GM21381 (cell line): ENCODE results near the gene NAA15.
"Not testable (repeated sequence)": the region's sequence is repeated elsewhere in the genome, so short reads cannot be mapped to it uniquely, and the experiment has no call there.

Experiments
- ATAC-seq: cut with Tn5 transposase; IDR thresholded peaks from one replicate; pipeline ENCODE4 v1.9.1; 2021; ENCODE audit warnings: mild to moderate bottlenecking, moderate library complexity; ENCODE audit not compliant: unreplicated experiment

Gene NAA15

GRCh38 chr4:139295942-139296299 is 5.4 kb upstream of the NAA15 start:
- no peak for ATAC-seq

- no peak for ATAC-seq
Observed at GRCh38 chr4:139297001-139297410, 4.3 kb upstream of the NAA15 start.

GRCh38 chr4:139299536-139299935 is 1.8 kb upstream of the NAA15 start:
- ATAC-seq = no peak

GRCh38 chr4:139300431-139301112 is 733 bp upstream of the NAA15 start:
- peak; percentile 5 for ATAC-seq

- peak; percentile 41 for ATAC-seq
Observed at GRCh38 chr4:139301821-139302611, 711 bp downstream of the NAA15 start, which contains the start of gene NDUFC1. Gene NDUFC1 (minus strand): TSS chr4:139302477. CDS start chr4:139295798, 6,679 bp downstream.

GRCh38 chr4:139304920-139305319 is 3.6 kb downstream of the NAA15 start:
- no peak for ATAC-seq

GRCh38 chr4:139311909-139312308 is 10.6 kb downstream of the NAA15 start:
- ATAC-seq = no peak

GRCh38 chr4:139312552-139313332 is 11.4 kb downstream of the NAA15 start:
- ATAC-seq = no peak

GRCh38 chr4:139313414-139313813 is 12.1 kb downstream of the NAA15 start:
- ATAC-seq = not testable (repeated sequence)

- no peak for ATAC-seq
Observed at GRCh38 chr4:139314047-139314800, 12.9 kb downstream of the NAA15 start.

GRCh38 chr4:139315221-139315675 is 13.9 kb downstream of the NAA15 start:
- ATAC-seq = peak; percentile 55

GRCh38 chr4:139316733-139317132 is 15.4 kb downstream of the NAA15 start:
- no peak for ATAC-seq

GRCh38 chr4:139317635-139318034 is 16.3 kb downstream of the NAA15 start:
- ATAC-seq = no peak

GRCh38 chr4:139319571-139319970 is 18.3 kb downstream of the NAA15 start:
- ATAC-seq = no peak

GRCh38 chr4:139322070-139322469 is 20.8 kb downstream of the NAA15 start:
- not testable (repeated sequence) for ATAC-seq

GRCh38 chr4:139322541-139322940 is 21.2 kb downstream of the NAA15 start:
- ATAC-seq = not testable (repeated sequence)

- no peak for ATAC-seq
Observed at GRCh38 chr4:139324620-139325019, 23.3 kb downstream of the NAA15 start.

- no peak for ATAC-seq
Observed at GRCh38 chr4:139329665-139330200, 28.4 kb downstream of the NAA15 start.

GRCh38 chr4:139330283-139330682 is 29.0 kb downstream of the NAA15 start:
- no peak for ATAC-seq

GRCh38 chr4:139331185-139331584 is 29.9 kb downstream of the NAA15 start:
- no peak for ATAC-seq
